Keratinocyte (primary cell): ENCODE data around the gene LRCOL1.

Experiments
- CTCF ChIP-seq, 3 experiments: IDR thresholded peaks in 1 of 3; conservative IDR thresholded peaks in 1 of 3; optimal IDR thresholded peaks in 1 of 3; 2 replicates in 2 of 3; 3 replicates in 1 of 3; pipeline versions ENCODE3 to v1.5.1; 2011; ENCODE audit warnings: low read length in 3 of 3, mild to moderate bottlenecking in 3 of 3, moderate library complexity in 2 of 3, control low read depth in 1 of 3, inconsistent platforms in 1 of 3; ENCODE audit not compliant: insufficient read depth in 2 of 3; ENCODE audit errors: extremely low read depth in 1 of 3
- EZH2 ChIP-seq: IDR thresholded peaks from one replicate; pipeline ENCODE4 v1.6.1; 2012; ENCODE audit warnings: inconsistent platforms, mild to moderate bottlenecking, low read length, moderate library complexity

GRCh38 chr12:132588319-132588718 lies 22.1 kb downstream of the LRCOL1 start:
- TF ChIP-seq CTCF (optimal IDR thresholded peaks at IDR 0.05 in 1 of 3, IDR thresholded peaks at IDR 0.05 in 1 of 3, conservative IDR thresholded peaks at IDR 0.05 in 1 of 3; ENCODE audit: extremely low read depth in 1 of 3, insufficient read depth in 2 of 3, low read length in 3 of 3) = no peak
- TF ChIP-seq EZH2 = no peak
